HEK293 (cell line): ENCODE results near the gene MICAL3.

ENCODE experiments used
- CTCF ChIA-PET: fragments of 350-600 bp; formaldehyde crosslinking; extraction: SDS; loops from one replicate; lab custom pipeline; 2021; ENCODE audit warnings: antibody characterized with exemption; lab: Yijun Ruan, JAX
- POLR2A ChIA-PET: fragments of 300-600 bp; formaldehyde crosslinking; extraction: SDS; loops from one replicate; lab custom pipeline; 2020; ENCODE audit warnings: antibody characterized with exemption, inconsistent platforms; lab: Yijun Ruan, JAX
- H3K27ac ChIP-seq: fragments of 200-500 bp; sonication (Bioruptor generic); 2 replicates; pipeline ENCODE4 v1.5.1; 2014; ENCODE audit warnings: low read depth, low read length, control low read depth, inconsistent platforms; ENCODE audit errors: extremely low read depth
- H3K36me3 ChIP-seq, 2 experiments: fragments of 200-500 bp in 1 of 2; sonication (Bioruptor generic) in 1 of 2; 1 replicate in 1 of 2; 2 replicates in 1 of 2; pipeline ENCODE4 v1.5.1; 2014 to 2017; ENCODE audit warnings: inconsistent platforms in 2 of 2, low read length in 2 of 2; ENCODE audit not compliant: control insufficient read depth in 2 of 2, insufficient read depth in 1 of 2
- H3K4me1 ChIP-seq: fragments of 200-500 bp; sonication (Bioruptor generic); 2 replicates; pipeline ENCODE4 v1.5.1; 2014; ENCODE audit warnings: mild to moderate bottlenecking, low read length, inconsistent platforms; ENCODE audit not compliant: control insufficient read depth, insufficient read depth
- H3K4me3 ChIP-seq: 2 replicates; pipeline ENCODE4 v1.5.1; 2011; ENCODE audit warnings: low read depth, mild to moderate bottlenecking, control low read depth, low read length, moderate library complexity
- H3K9me3 ChIP-seq: fragments of 200-500 bp; sonication (Bioruptor generic); 2 replicates; pipeline ENCODE4 v1.5.1; 2014; ENCODE audit warnings: low read depth, low read length, inconsistent platforms; ENCODE audit not compliant: control insufficient read depth, insufficient read depth
- CTCF ChIP-seq: fragments of 450-650 bp; formaldehyde crosslinking; IDR thresholded peaks from 2 replicates; pipeline ENCODE4 v1.5.1; 2016; ENCODE audit warnings: missing biosample characterization, missing genetic modification characterization
- EGR2 ChIP-seq: fragments of 450-650 bp; formaldehyde crosslinking; IDR thresholded peaks from 2 replicates; pipeline ENCODE4 v1.5.1; 2016; ENCODE audit warnings: low read depth, missing biosample characterization, missing genetic modification characterization
- GLIS1 ChIP-seq: fragments of 450-650 bp; formaldehyde crosslinking; IDR thresholded peaks from 2 replicates; pipeline ENCODE4 v1.5.1; 2016; ENCODE audit warnings: missing biosample characterization, missing genetic modification characterization
- IKZF3 ChIP-seq: fragments of 450-650 bp; IDR thresholded peaks from 2 replicates; pipeline ENCODE4 v1.5.0; 2018; ENCODE audit warnings: missing biosample characterization, mild to moderate bottlenecking, missing genetic modification characterization, moderate library complexity
- KLF10 ChIP-seq: fragments of 450-650 bp; IDR thresholded peaks from 2 replicates; pipeline ENCODE4 v1.5.1; 2018; ENCODE audit warnings: missing biosample characterization, mild to moderate bottlenecking, missing genetic modification characterization
- KLF8 ChIP-seq: fragments of 450-650 bp; formaldehyde crosslinking; IDR thresholded peaks from 2 replicates; pipeline ENCODE4 v1.5.1; 2016; ENCODE audit warnings: missing biosample characterization, missing genetic modification characterization
- MZF1 ChIP-seq: fragments of 450-650 bp; formaldehyde crosslinking; IDR thresholded peaks from 2 replicates; pipeline ENCODE4 v1.5.1; 2017; ENCODE audit warnings: missing biosample characterization, missing genetic modification characterization, borderline replicate concordance
- RBAK ChIP-seq: fragments of 450-650 bp; formaldehyde crosslinking; IDR thresholded peaks from 2 replicates; pipeline ENCODE4 v1.5.1; 2016; ENCODE audit warnings: missing biosample characterization, missing genetic modification characterization
- TSHZ1 ChIP-seq: fragments of 450-650 bp; formaldehyde crosslinking; IDR thresholded peaks from 2 replicates; pipeline ENCODE4 v1.5.1; 2016; ENCODE audit warnings: missing biosample characterization, missing genetic modification characterization, borderline replicate concordance
- ZBTB11 ChIP-seq: fragments of 450-650 bp; formaldehyde crosslinking; conservative IDR thresholded peaks from 2 replicates; pipeline ENCODE4 v1.5.1; 2016; ENCODE audit warnings: low read depth, missing biosample characterization, missing genetic modification characterization
- ZNF292 ChIP-seq: fragments of 450-650 bp; formaldehyde crosslinking; IDR thresholded peaks from 2 replicates; pipeline ENCODE4 v1.5.1; 2016; ENCODE audit warnings: low read depth, missing biosample characterization, missing genetic modification characterization, borderline replicate concordance
- ZNF341 ChIP-seq: fragments of 450-650 bp; formaldehyde crosslinking; IDR thresholded peaks from 2 replicates; pipeline ENCODE4; 2016; ENCODE audit warnings: low read depth, missing biosample characterization, missing genetic modification characterization
- ZNF48 ChIP-seq: fragments of 450-650 bp; formaldehyde crosslinking; IDR thresholded peaks from 2 replicates; pipeline ENCODE4 v1.5.1; 2016; ENCODE audit warnings: missing biosample characterization, missing genetic modification characterization
- ZNF548 ChIP-seq: fragments of 450-650 bp; formaldehyde crosslinking; IDR thresholded peaks from 2 replicates; pipeline ENCODE4 v1.5.1; 2016; ENCODE audit warnings: missing biosample characterization, missing genetic modification characterization
- ZNF596 ChIP-seq: fragments of 450-650 bp; IDR thresholded peaks from 2 replicates; pipeline ENCODE4 v1.5.0; 2018; ENCODE audit warnings: missing biosample characterization, mild to moderate bottlenecking, missing genetic modification characterization, moderate library complexity
- ZNF660 ChIP-seq: fragments of 450-650 bp; IDR thresholded peaks from 2 replicates; pipeline ENCODE4 v1.5.1; 2018; ENCODE audit warnings: missing biosample characterization, mild to moderate bottlenecking, missing genetic modification characterization
- ZNF776 ChIP-seq: fragments of 450-650 bp; formaldehyde crosslinking; IDR thresholded peaks from 2 replicates; pipeline ENCODE4 v1.5.0; 2017; ENCODE audit warnings: missing biosample characterization, missing genetic modification characterization, borderline replicate concordance
- ZXDB ChIP-seq: fragments of 450-650 bp; formaldehyde crosslinking; IDR thresholded peaks from 2 replicates; pipeline ENCODE4 v1.5.1; 2016; ENCODE audit warnings: missing biosample characterization, missing genetic modification characterization
- TF ChIP-seq, protein P1 (sequence below): fragments of 450-650 bp; formaldehyde crosslinking; optimal IDR thresholded peaks from 2 replicates; pipeline ENCODE3; 2016; ENCODE audit warnings: missing biosample characterization, mild to moderate bottlenecking, missing genetic modification characterization
- TF ChIP-seq, protein P2 (sequence below): fragments of 450-650 bp; formaldehyde crosslinking; IDR thresholded peaks from 2 replicates; pipeline ENCODE4 v1.5.0; 2017; ENCODE audit warnings: missing biosample characterization, missing genetic modification characterization, borderline replicate concordance

Gene MICAL3

DNA sequence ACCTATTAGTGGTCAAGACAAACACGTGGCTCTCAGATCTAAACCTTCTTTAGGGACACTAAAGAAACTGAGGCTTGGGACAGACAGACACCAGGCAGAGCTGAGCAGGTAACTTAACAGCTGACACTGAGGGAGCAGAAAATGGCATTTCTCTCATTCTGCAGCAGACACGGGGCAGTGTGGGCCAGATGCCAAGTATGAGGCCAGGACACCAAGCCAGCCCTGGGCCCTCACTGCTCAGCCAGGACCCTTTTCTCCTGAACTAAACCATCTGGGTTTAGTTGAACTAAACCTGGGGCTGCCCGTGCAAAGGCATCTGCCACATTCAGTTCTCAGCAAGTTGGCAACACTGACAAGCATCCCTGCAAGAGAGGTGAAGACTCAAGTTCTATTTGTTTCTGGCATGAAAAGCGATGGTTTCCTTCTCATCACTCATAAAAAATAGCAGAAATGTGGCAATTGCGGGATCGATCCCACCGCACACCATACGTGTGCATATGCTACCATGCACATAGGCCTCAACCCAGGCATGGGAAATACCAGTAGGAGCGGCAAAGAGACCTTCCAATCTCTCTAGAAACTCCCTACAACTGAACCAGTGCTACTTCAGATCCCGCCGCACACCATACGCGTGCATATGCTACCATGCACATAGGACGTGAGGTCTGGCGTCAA, 150.0 kb downstream of the MICAL3 start:
- no peak overlapping the region for H3K4me3 ChIP-seq
- POLR2A ChIA-PET, result no interaction called here
- H3K27ac ChIP-seq, result no peak overlapping the region
- CTCF ChIA-PET, result interaction anchor here (1.0 kb wide), 1 partner anchor 89 kb away, joined by 3 read pairs; no protein-coding TSS in a partner anchor
- H3K36me3 ChIP-seq, result peaks cover 0 to 78% of the 10 kb centered on the region in 2 experiments; a peak in 2 of 3 replicates
- TF ChIP-seq, protein P1, sequence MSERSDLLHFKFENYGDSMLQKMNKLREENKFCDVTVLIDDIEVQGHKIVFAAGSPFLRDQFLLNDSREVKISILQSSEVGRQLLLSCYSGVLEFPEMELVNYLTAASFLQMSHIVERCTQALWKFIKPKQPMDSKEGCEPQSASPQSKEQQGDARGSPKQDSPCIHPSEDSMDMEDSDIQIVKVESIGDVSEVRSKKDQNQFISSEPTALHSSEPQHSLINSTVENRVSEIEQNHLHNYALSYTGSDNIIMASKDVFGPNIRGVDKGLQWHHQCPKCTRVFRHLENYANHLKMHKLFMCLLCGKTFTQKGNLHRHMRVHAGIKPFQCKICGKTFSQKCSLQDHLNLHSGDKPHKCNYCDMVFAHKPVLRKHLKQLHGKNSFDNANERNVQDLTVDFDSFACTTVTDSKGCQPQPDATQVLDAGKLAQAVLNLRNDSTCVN, result no peak
- TF ChIP-seq ZNF341 (no peak), ZNF548 (tag by site-specific recombination) (no peak), KLF8 (tag by site-specific recombination) (no peak), IKZF3 (tag by site-specific recombination) (no peak), KLF10 (tag by site-specific recombination) (no peak), GLIS1 (tag by site-specific recombination) (no peak), EGR2 (tag by site-specific recombination) (no peak), ZNF292 (tag by site-specific recombination) (no peak), MZF1 (tag by site-specific recombination) (no peak), TSHZ1 (tag by site-specific recombination) (no peak), ZNF776 (tag by site-specific recombination) (no peak), ZXDB (tag by site-specific recombination) (no peak), CTCF (tag by site-specific recombination) (no peak), ZNF596 (no peak), ZNF48 (tag by site-specific recombination) (no peak), ZNF660 (tag by site-specific recombination) (no peak), RBAK (tag by site-specific recombination) (no peak), ZBTB11 (tag by site-specific recombination) (no peak)
- TF ChIP-seq, protein P2, sequence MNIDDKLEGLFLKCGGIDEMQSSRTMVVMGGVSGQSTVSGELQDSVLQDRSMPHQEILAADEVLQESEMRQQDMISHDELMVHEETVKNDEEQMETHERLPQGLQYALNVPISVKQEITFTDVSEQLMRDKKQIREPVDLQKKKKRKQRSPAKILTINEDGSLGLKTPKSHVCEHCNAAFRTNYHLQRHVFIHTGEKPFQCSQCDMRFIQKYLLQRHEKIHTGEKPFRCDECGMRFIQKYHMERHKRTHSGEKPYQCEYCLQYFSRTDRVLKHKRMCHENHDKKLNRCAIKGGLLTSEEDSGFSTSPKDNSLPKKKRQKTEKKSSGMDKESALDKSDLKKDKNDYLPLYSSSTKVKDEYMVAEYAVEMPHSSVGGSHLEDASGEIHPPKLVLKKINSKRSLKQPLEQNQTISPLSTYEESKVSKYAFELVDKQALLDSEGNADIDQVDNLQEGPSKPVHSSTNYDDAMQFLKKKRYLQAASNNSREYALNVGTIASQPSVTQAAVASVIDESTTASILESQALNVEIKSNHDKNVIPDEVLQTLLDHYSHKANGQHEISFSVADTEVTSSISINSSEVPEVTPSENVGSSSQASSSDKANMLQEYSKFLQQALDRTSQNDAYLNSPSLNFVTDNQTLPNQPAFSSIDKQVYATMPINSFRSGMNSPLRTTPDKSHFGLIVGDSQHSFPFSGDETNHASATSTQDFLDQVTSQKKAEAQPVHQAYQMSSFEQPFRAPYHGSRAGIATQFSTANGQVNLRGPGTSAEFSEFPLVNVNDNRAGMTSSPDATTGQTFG, result no peak
- H3K4me1 ChIP-seq, result no peaks in the 10 kb centered on the region
- H3K9me3 ChIP-seq, result no peaks in the 10 kb centered on the region
